ENCODE data around the gene CELF1.

- TF ChIP-seq EZH2phosphoT487 (IDR thresholded peaks at IDR 0.05; ENCODE audit: borderline replicate concordance) (no peak), CTCF (conservative IDR thresholded peaks at IDR 0.05; ENCODE audit: low read length) (no peak)
Measured at GRCh38 chr11:47509077-47509536, 43.8 kb downstream of the CELF1 start.
